ENCODE data around the gene PTPRR.

Gene PTPRR, protein sequence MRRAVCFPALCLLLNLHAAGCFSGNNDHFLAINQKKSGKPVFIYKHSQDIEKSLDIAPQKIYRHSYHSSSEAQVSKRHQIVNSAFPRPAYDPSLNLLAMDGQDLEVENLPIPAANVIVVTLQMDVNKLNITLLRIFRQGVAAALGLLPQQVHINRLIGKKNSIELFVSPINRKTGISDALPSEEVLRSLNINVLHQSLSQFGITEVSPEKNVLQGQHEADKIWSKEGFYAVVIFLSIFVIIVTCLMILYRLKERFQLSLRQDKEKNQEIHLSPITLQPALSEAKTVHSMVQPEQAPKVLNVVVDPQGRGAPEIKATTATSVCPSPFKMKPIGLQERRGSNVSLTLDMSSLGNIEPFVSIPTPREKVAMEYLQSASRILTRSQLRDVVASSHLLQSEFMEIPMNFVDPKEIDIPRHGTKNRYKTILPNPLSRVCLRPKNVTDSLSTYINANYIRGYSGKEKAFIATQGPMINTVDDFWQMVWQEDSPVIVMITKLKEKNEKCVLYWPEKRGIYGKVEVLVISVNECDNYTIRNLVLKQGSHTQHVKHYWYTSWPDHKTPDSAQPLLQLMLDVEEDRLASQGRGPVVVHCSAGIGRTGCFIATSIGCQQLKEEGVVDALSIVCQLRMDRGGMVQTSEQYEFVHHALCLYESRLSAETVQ

DNA sequence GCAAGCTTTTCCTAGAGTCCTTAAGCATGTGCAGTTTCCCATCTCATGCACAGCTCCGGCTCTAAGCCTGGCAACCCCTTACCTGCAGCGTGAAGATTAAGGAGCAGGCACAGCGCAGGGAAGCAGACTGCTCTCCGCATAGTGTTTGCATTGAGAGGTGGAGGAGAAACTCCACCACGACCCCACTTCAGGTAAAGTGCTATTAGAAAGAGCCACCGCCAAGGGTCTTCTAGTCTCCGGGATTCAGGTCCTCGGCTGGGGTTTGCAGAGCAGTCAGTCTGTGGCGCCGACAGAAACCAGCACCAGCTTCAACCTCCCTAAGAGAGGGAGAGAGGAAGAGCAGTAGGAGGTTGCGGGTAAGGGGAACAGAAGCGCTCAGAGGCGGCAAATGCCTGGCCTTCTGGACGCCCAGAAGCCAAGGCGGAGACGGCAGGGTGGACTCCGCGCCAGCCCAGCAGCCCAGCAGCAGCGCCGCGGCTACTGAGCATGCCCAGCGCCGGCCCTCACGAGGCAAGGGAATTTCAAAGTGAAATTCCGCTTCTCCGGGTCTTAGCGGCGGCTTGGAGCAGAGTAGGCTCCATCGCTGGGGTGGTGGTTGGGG is at the start of gene PTPRR:
Gene PTPRR, minus strand, starts transcription at position 488 of the 601 bp plus-strand sequence. Its CDS starts 348 bp downstream, at position 140.
- TF ChIP-seq, protein P1, sequence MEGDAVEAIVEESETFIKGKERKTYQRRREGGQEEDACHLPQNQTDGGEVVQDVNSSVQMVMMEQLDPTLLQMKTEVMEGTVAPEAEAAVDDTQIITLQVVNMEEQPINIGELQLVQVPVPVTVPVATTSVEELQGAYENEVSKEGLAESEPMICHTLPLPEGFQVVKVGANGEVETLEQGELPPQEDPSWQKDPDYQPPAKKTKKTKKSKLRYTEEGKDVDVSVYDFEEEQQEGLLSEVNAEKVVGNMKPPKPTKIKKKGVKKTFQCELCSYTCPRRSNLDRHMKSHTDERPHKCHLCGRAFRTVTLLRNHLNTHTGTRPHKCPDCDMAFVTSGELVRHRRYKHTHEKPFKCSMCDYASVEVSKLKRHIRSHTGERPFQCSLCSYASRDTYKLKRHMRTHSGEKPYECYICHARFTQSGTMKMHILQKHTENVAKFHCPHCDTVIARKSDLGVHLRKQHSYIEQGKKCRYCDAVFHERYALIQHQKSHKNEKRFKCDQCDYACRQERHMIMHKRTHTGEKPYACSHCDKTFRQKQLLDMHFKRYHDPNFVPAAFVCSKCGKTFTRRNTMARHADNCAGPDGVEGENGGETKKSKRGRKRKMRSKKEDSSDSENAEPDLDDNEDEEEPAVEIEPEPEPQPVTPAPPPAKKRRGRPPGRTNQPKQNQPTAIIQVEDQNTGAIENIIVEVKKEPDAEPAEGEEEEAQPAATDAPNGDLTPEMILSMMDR (IDR thresholded peaks at IDR 0.05; ENCODE audit: low read depth, low read length), result no peak
- no peak for DNase-seq (ENCODE audit: extremely low read depth, low read depth)

DNA sequence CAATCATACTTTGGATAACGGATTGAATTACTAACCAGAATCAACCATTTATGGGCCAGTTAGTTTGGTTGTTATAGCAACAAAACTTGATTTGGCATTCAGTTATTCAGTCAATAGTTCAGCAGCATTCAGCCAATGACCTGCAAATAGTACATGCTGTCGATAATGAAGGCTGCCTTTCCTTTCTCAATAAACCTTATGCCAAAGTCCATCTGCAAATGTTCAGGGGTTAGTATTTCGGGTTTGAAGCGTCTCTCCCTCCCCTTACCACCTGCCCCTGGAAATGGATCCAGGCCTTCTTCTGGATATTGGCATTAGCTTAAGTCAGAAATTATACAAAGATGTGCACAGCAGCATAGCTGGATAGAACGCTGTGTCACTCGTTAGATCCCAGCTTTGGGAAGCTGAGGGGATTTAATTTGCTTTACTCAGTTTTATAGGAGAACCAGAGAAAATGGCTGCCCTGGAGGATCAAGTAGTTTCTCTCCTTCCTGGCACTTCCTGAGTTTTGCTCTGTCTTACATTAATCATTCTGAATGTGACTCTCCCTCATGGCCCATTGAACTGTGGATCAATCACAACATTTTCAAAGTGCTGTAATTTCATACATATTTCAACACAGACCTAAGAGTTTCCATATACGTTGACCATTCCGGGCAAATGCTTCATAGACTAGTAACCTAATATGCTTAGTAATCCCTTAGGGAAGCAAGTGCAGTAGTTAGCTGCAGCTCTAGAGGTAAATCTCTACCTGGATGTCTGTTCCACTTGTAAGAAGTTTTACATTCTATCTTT is 46.7 kb upstream of the PTPRR start:
- TF ChIP-seq, protein P1 (IDR thresholded peaks at IDR 0.05; ENCODE audit: low read depth, low read length), result no peak
- DNase-seq (ENCODE audit: extremely low read depth, low read depth), result no peak

DNA sequence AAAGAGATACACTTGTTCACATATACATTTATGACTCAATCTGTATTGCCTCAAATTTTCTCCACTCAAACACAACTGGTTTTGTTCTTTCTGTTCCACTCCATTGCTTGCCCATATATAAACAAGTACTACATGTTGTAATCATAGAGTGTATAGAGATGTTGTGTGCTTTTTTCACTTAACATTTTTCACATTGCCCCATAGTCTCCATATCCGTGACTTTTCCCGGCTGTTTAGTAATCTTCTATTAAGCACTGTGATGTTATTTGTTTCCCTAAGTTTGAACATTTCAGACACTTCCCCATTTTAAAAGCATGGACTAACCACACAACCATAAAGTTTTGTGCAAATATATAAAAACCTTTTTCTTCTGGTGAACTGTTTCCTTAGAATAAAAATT is 45.5 kb upstream of the PTPRR start:
- TF ChIP-seq, protein P1 (IDR thresholded peaks at IDR 0.05; ENCODE audit: low read depth, low read length), result no peak
- no peak for DNase-seq (ENCODE audit: extremely low read depth, low read depth)

DNA sequence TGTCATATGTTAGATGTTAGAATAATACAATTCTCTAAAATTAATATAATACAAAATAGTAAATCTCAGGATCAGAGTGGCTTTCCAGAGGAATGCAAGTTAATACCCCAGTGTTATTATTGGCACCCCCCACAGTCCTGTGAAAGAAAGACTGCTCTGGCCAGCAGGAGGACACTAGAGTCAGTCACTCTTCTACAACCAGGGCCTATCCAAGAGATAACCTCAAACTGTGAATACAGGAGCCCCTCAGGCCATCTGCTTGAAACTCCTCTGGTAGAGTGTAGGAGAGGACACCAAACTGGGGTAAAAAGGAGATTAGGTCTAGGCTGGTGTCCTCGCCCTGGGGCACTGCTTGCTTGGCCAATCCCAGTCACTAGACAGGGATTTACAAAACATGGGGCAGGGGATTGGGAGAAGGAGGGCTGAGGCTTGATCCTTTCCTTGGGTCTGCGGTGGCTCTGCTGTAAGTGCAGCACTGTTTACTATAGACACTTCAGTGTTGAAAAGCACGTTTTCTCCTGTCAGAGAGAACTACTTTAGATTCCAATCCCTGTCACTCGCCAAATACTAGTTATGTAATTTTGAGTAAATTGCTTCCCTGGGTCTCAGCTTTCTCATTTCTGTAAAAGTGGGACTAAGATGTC is 44.5 kb upstream of the PTPRR start:
- no peak for DNase-seq (ENCODE audit: extremely low read depth, low read depth)
- TF ChIP-seq, protein P1 (IDR thresholded peaks at IDR 0.05; ENCODE audit: low read depth, low read length), result no peak

DNA sequence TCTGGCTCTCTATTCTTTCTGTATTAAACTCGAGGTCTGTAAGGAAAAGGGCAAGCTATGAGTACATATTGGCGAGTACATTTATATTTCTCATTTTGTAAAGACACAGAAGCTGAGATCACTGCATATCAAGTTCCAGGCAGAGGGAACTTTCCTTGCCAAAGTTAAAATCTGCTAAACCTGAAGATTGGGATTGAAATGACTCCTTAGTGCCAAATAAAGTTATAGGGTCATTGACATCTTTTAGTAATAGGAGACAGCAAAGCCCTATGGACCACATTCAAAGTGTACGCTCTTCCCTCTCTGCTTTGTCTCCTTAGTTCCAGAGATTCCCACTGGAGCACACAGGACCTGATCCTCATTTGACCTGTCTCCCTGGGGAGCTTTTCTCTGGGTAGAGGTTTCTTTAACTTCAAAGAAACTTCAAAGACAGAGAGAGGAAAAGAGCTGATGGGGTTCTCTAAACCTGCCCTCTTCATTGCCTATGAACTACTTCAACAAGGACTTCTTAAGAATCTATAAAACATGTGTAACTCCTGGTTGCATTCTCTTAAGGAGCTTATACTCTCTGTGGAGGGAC is 42.6 kb upstream of the PTPRR start:
- no peak for DNase-seq (ENCODE audit: extremely low read depth, low read depth)
- TF ChIP-seq, protein P1 (IDR thresholded peaks at IDR 0.05; ENCODE audit: low read depth, low read length), result no peak

DNA sequence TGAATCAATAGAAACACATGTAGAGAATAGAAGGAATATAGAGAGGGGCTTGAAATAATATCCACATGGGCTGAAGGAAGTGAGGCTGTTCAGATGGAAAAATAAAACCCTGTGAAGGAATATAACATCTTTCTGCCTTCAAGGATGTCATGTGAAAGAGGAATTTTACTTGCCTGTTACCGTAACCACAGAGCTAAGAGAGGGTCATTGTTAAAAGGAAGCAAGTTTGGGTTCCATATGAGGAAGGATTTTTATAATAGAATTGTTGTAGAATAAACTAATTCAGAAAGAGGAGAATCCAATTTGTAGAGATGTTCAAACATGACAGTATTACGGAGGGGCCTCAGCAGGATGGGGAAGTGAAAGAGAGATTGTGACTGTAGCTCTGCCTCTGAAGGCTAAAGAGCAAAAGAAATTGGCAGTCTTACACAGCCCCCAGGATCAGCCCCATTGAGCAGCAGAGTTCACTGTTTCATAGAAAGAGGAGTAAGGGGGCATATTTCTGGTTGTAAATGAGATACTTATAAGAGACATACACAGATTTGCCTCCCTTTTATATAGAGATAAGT is 41.8 kb upstream of the PTPRR start:
- TF ChIP-seq, protein P1 (IDR thresholded peaks at IDR 0.05; ENCODE audit: low read depth, low read length), result no peak
- no peak for DNase-seq (ENCODE audit: extremely low read depth, low read depth)

All from AG09319 (cell line).